Right cardiac atrium (tissue), 5 donors: ENCODE data around the gene CLK3. TPM values are rescaled to one million over a fixed set of nuclear protein-coding genes. Genes with fewer than 3 reads are reported as not detected.

Experiments used
- ATAC-seq, 2 donors: fragments of 200-7000 bp; cut with Tn5 transposase; one replicate each; pipeline versions ENCODE4 v1.8.0 to v1.9.1; 2020; ENCODE audit warnings: moderate library complexity in 2 of 2, mild to moderate bottlenecking in 1 of 2
- DNase-seq, 3 donors: peaks; one replicate each; pipeline ENCODE4 v3.0.0-alpha.2; 2020
- H3K27ac ChIP-seq: one replicate; pipeline ENCODE4 v1.5.1; 2013; ENCODE audit warnings: mild to moderate bottlenecking, low read length, control low read depth, moderate library complexity
- H3K27me3 ChIP-seq: one replicate; pipeline ENCODE4 v1.6.1; 2013; ENCODE audit not compliant: control insufficient read depth, insufficient read depth
- H3K4me1 ChIP-seq: one replicate; pipeline ENCODE4 v1.6.1; 2013; ENCODE audit warnings: low read length; ENCODE audit not compliant: control insufficient read depth, insufficient read depth
- H3K4me3 ChIP-seq: one replicate; pipeline ENCODE4 v1.5.1; 2013; ENCODE audit warnings: low read length, control low read depth
- H3K9me3 ChIP-seq: one replicate; pipeline ENCODE4 v1.6.1; 2013; ENCODE audit warnings: low read length; ENCODE audit not compliant: control insufficient read depth
- WGBS: extraction: QIAGEN DNeasy Blood & Tissue Kit; methylation state at CpG from one replicate; pipeline ENCODE4 v1.1.7; 2013; 5-methylcytosine and 5-hydroxymethylcytosine counted together
- intact Hi-C, 4 donors: fragments of 100-400 bp; cut with DNase I; formaldehyde crosslinking; loops; one replicate each; pipeline versions ENCODE4 v1.11.0 to v1.14.0; 2022 to 2023
- polyA plus RNA-seq: library from polyadenylated mRNA; stranded (reverse); fragments of 200-250 nt; gene quantifications from one replicate; pipeline ENCODE4 v1.2.3, GENCODE V29; 2013
- total RNA-seq, 4 donors: library from RNA; stranded (reverse); fragmentation: NEBNext Ultra II Directional; extraction: Animal tissue kit (Norgen Biotek cat#: 25700); gene quantifications; one replicate each; pipeline ENCODE4 v1.2.1, GENCODE V29; 2021
- donor health status: healthy with polysubstance abuse.
- donor health status: DM: no; HTN: yes; CAD: no.
- donor health status: DM: no; HTN: no; CAD: no.
- donor health status: DM: no; HTN: yes; CAD: no; lungs with severe emphysema.
- donor health status: DM: yes; HTN: yes; CAD: no.

The CLK3 gene
- total and polyA plus RNA-seq, 5 donors: 40.0 to 65.1 (median 51.4) TPM

DNA sequence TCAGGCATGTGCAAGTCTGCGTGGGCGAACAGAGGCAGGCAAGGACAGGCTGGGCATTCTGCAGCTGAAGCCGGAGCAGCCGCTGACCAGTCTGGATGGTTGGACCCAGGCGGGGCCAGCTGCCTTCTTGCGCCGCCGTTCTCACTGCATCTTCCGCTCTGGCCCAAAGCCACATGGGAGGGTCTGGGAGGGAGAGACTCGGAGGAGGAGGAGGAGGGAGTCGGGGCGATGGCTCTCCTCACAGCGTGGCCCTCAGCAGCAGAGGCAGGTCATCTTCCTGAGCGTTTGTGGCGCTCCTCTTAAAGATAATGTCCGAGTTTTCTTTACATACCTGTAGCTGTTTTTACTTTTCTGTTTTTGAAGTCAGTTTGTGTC lies 5.9 kb downstream of the CLK3 start:
- peaks cover 4% of the 10 kb centered on the region for H3K4me1 ChIP-seq
- intact Hi-C loops: loop anchor here in 2 of 4 donors (10.0 kb wide), 1 partner anchor 247 kb away; no protein-coding TSS in a partner anchor
- ATAC-seq: peak in 1 of 2 donors; percentile 3
- peak in 2 of 3 donors; percentile 39 to 62 for DNase-seq
- 74% methylated on average over 16 of the region's 16 CpGs for WGBS
- no peaks in the 10 kb centered on the region for H3K9me3 ChIP-seq
- H3K4me3 ChIP-seq: no peak overlapping the region
- H3K27me3 ChIP-seq: no peaks in the 10 kb centered on the region
- H3K27ac ChIP-seq: no peak overlapping the region

GRCh38 chr15:74621936-74622335 lies 6.3 kb downstream of the CLK3 start:
- Histone ChIP-seq H3K27ac (no peak overlapping the region), H3K9me3 (no peaks in the 10 kb centered on the region), H3K4me1 (peaks cover 4% of the 10 kb centered on the region), H3K27me3 (no peaks in the 10 kb centered on the region), H3K4me3 (no peak overlapping the region)
- intact Hi-C loops: loop anchor here in 2 of 4 donors (10.0 kb wide), 1 partner anchor 247 kb away; no protein-coding TSS in a partner anchor
- no peak for ATAC-seq
- peak in 2 of 3 donors; percentile 28 to 47 for DNase-seq
- WGBS: 84% methylated on average over 21 of the region's 21 CpGs

DNA sequence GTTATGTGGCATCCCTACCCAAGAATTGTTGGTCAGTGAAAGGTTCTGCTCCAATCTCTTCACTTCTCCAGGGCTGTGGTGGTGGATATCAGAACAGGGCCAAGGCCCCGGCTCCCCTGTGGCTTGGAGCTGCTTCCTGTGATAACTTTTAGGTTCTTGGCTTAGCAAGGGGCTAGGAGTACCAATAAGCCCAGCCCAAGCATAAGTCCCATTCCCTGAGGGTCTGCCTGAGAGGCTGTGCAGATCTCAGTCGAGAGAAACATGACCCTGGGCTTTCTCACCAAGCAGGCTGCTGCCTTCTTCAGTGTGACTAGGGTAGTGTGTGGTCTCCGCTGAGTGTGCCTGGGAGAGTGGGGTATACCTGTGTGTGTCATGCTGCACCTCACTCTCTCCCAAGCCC lies 7.1 kb downstream of the CLK3 start:
- no peaks in the 10 kb centered on the region for H3K27me3 ChIP-seq
- H3K27ac ChIP-seq: no peak overlapping the region
- ATAC-seq (no peak), DNase-seq (no peak)
- H3K4me1 ChIP-seq: peaks cover 2% of the 10 kb centered on the region
- H3K4me3 ChIP-seq: no peak overlapping the region
- intact Hi-C loops: loop anchor here in 2 of 4 donors (10.0 kb wide), 1 partner anchor 248 kb away; no protein-coding TSS in a partner anchor
- H3K9me3 ChIP-seq: no peaks in the 10 kb centered on the region
- 82% methylated on average over 3 of the region's 3 CpGs for WGBS

GRCh38 chr15:74624020-74624602 lies 8.5 kb downstream of the CLK3 start:
- Histone ChIP-seq H3K4me1 (no peaks in the 10 kb centered on the region), H3K27ac (no peak overlapping the region), H3K27me3 (no peaks in the 10 kb centered on the region), H3K9me3 (no peaks in the 10 kb centered on the region), H3K4me3 (no peak overlapping the region)
- ATAC-seq (no peak), DNase-seq (peak in 2 of 3 donors; percentile 6 to 32)
- 78% methylated on average over 7 of the region's 7 CpGs for WGBS
- intact Hi-C loops: loop anchor here in 2 of 4 donors (10.0 kb wide), 1 partner anchor 249 kb away; no protein-coding TSS in a partner anchor

DNA sequence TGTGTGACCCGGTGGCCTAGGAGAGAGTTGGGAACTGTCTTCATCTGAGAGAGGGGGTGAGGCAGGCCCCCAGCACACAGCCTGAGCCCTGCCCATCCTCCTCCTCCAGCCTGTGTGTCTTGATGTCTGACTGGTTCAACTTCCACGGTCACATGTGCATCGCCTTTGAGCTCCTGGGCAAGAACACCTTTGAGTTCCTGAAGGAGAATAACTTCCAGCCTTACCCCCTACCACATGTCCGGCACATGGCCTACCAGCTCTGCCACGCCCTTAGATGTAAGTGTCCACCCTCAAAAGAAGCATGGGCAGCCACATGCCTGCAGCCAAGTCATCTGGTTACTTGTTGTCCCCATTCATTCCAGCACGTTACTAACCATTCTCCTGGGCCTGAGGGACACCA lies 10.1 kb downstream of the CLK3 start:
- DNase-seq: peak in 2 of 3 donors; percentile 3 to 33
- intact Hi-C loops: loop anchor here in 2 of 4 donors (10.0 kb wide), 1 partner anchor 251 kb away; no protein-coding TSS in a partner anchor
- WGBS: 84% methylated on average over 6 of the region's 6 CpGs

DNA sequence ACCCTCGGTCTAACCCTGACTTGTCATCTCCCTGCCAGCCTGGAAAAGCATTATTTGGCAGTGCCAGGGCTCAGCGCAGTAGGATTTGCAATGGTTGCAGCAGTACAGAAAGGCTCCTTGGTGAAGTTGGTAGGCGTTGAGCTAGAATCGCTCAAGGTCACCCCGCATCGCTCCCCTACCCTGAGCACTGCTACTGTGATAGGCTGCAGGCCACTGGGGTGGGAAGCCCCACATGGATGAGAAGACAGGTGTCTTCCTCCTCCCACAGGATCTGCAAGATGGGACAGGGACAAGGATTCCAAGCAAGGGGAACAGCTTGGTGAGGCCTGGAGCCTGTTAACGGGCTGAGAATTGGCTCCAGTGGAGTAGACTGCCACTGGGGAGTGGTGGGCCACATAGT lies 10.7 kb downstream of the CLK3 start:
- Histone ChIP-seq H3K27me3 (no peaks in the 10 kb centered on the region), H3K4me1 (no peaks in the 10 kb centered on the region), H3K9me3 (no peaks in the 10 kb centered on the region), H3K4me3 (no peak overlapping the region), H3K27ac (no peak overlapping the region)
- 92% methylated on average over 7 of the region's 7 CpGs for WGBS
- intact Hi-C loops: loop anchor here in 2 of 4 donors (10.0 kb wide), 1 partner anchor 252 kb away; no protein-coding TSS in a partner anchor
- ATAC-seq: no peak
- peak in 1 of 3 donors; percentile 25 for DNase-seq

More for the DNA sequence above, 10.1 kb downstream of the CLK3 start:
- H3K4me1 ChIP-seq: no peaks in the 10 kb centered on the region
- ATAC-seq: no peak
- H3K4me3 ChIP-seq: no peak overlapping the region
- no peak overlapping the region for H3K27ac ChIP-seq
- H3K9me3 ChIP-seq: no peaks in the 10 kb centered on the region
- no peaks in the 10 kb centered on the region for H3K27me3 ChIP-seq

- H3K9me3 ChIP-seq: no peaks in the 10 kb centered on the region
- no peak overlapping the region for H3K27ac ChIP-seq
- H3K27me3 ChIP-seq: no peaks in the 10 kb centered on the region
- 86% methylated on average over 10 of the region's 10 CpGs for WGBS
- H3K4me3 ChIP-seq: no peak overlapping the region
- H3K4me1 ChIP-seq: no peaks in the 10 kb centered on the region
- DNase-seq: peak in 1 of 3 donors; percentile 36
- intact Hi-C loops: loop anchor here in 2 of 4 donors (10.0 kb wide), 1 partner anchor 252 kb away; no protein-coding TSS in a partner anchor
- ATAC-seq: no peak
Measured at GRCh38 chr15:74626752-74627692, 11.4 kb downstream of the CLK3 start.

DNA sequence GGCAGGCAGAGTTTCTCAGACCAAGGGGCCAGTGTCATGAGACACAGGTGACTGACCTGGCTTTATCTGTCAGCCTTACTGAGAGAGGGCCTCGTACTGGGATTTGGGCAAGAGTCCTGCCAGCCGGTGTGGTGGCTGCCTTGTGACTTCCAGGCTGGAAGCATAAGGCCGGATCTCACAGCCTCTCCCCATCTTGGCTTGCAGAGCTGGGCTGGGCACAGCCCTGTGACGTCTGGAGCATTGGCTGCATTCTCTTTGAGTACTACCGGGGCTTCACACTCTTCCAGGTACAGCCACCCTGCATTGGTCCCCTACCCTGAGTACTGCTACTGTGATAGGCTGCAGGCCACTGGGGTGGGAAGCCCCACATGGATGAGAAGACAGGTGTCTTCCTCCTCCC lies 12.1 kb downstream of the CLK3 start:
- Histone ChIP-seq H3K9me3 (no peaks in the 10 kb centered on the region), H3K4me1 (no peaks in the 10 kb centered on the region), H3K4me3 (no peak overlapping the region), H3K27me3 (no peaks in the 10 kb centered on the region), H3K27ac (no peak overlapping the region)
- 55% methylated on average over 5 of the region's 5 CpGs for WGBS
- ATAC-seq (no peak), DNase-seq (peak in 1 of 3 donors; percentile 34)
- intact Hi-C loops: loop anchor here in 2 of 4 donors (10.0 kb wide), 1 partner anchor 253 kb away; no protein-coding TSS in a partner anchor

DNA sequence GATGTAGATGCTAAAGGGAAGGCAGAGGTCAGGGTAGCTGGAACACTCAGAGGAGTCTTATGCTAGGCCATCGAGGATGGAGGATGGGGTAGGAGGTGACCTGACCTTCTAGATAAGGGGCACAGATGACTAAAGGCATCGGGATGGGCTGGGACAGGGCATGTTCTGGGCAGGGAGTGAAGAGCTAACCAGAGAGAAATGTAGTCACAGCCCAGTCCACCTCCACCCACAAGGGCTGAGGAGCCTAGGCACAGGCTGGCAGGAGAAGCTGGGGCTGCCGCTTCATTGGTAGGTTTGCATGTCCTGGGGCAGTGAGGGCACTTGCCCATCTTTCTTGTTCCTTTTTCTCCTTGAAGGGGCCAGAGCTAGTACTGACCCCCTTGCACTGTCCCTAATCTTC lies 12.6 kb downstream of the CLK3 start:
- no peak overlapping the region for H3K27ac ChIP-seq
- H3K27me3 ChIP-seq: no peaks in the 10 kb centered on the region
- intact Hi-C loops: loop anchor here in 2 of 4 donors (10.0 kb wide), 1 partner anchor 253 kb away; no protein-coding TSS in a partner anchor
- ATAC-seq: no peak
- no peaks in the 10 kb centered on the region for H3K4me1 ChIP-seq
- H3K4me3 ChIP-seq: no peak overlapping the region
- DNase-seq: no peak
- H3K9me3 ChIP-seq: no peaks in the 10 kb centered on the region
- WGBS: 53% methylated on average over 3 of the region's 3 CpGs

DNA sequence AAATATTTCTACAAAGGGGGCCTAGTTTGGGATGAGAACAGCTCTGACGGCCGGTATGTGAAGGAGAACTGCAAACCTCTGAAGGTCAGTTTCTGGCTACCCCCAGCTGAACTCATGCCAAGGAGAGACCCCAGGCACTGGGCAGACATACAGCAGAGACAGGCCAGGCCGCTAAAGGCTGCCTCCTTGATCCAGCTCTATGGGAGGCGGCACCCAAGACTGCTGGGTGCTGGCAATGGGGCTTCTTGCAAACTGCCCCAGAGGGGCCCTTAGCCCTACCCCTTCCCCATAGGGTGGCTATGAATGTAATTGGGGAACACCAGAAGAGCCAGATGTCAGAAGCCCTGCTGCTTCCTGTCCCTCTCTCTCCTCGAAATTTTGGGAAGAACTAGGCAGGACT lies 13.3 kb downstream of the CLK3 start:
- Histone ChIP-seq H3K4me1 (no peaks in the 10 kb centered on the region), H3K9me3 (no peaks in the 10 kb centered on the region), H3K4me3 (no peak overlapping the region), H3K27me3 (no peaks in the 10 kb centered on the region), H3K27ac (no peak overlapping the region)
- intact Hi-C loops: loop anchor here in 2 of 4 donors (10.0 kb wide), 1 partner anchor 254 kb away; no protein-coding TSS in a partner anchor
- DNase-seq: peak in 1 of 3 donors; percentile 33
- no peak for ATAC-seq
- WGBS: 53% methylated on average over 5 of the region's 5 CpGs
